Transverse colon (tissue), 3 donors: ENCODE results near the gene MAP3K7.

Experiments used
- EP300 ChIP-seq: sonication (generic); formaldehyde crosslinking; IDR thresholded peaks from one replicate; pipeline ENCODE4 v1.6.1; 2017; ENCODE audit warnings: antibody characterized with exemption, low read depth
- POLR2A ChIP-seq: fragments of 450-650 bp; IDR thresholded peaks from one replicate; pipeline ENCODE4 v1.6.1; 2016; ENCODE audit warnings: antibody characterized with exemption, mild to moderate bottlenecking, moderate library complexity
- TF ChIP-seq, protein P1 (sequence below), 5 experiments: fragments of 200-600 bp in 3 of 5; fragments of 450-650 bp in 2 of 5; sonication (generic) in 3 of 5; IDR thresholded peaks; 1 replicate in 2 of 5; 2 replicates in 3 of 5; pipeline ENCODE4 v1.5.1; 2016 to 2017; ENCODE audit warnings: antibody characterized with exemption in 5 of 5, inconsistent platforms in 3 of 5, mild to moderate bottlenecking in 2 of 5, moderate library complexity in 1 of 5

DNA sequence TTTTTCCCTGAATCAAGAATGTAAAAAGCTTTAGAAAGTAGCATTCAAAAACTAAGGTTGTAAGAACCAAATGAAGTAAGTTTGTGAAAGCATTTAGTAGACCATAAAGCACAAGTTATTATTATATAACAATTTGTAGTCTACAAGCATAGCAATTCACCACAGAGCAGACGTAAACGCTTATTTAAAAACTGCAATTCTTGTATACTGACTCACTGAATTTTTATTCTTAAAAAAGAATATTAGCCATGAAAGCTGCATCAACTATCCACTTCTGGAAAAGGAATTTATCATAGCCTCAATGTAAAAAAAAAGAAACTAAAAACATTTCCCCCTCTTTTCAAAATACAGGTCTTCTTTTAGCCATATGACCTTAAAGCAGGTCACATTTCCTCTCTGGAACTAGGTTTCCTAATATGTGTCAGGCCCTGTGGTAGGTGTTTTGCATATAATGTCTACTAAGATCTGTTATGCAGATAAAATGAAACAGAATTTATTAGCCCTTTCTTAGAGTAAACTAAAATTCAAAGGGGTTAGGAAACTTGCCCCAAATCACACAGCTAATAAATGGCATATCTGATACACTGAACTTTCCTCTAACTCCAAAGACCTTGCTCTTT, 2.1 kb downstream of the MAP3K7 start:
- TF ChIP-seq, protein P1, sequence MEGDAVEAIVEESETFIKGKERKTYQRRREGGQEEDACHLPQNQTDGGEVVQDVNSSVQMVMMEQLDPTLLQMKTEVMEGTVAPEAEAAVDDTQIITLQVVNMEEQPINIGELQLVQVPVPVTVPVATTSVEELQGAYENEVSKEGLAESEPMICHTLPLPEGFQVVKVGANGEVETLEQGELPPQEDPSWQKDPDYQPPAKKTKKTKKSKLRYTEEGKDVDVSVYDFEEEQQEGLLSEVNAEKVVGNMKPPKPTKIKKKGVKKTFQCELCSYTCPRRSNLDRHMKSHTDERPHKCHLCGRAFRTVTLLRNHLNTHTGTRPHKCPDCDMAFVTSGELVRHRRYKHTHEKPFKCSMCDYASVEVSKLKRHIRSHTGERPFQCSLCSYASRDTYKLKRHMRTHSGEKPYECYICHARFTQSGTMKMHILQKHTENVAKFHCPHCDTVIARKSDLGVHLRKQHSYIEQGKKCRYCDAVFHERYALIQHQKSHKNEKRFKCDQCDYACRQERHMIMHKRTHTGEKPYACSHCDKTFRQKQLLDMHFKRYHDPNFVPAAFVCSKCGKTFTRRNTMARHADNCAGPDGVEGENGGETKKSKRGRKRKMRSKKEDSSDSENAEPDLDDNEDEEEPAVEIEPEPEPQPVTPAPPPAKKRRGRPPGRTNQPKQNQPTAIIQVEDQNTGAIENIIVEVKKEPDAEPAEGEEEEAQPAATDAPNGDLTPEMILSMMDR (IDR thresholded peaks at IDR 0.05), result no peak
- TF ChIP-seq POLR2A (no peak), EP300 (no peak)
